ENCODE measurements around the gene DKK3. TPM values are rescaled to one million over a fixed set of nuclear protein-coding genes. Genes with fewer than 3 reads are reported as not detected.

The DKK3 gene
- polyA plus RNA-seq, 1 donor from 2014 or later = 43.6 TPM

DNA sequence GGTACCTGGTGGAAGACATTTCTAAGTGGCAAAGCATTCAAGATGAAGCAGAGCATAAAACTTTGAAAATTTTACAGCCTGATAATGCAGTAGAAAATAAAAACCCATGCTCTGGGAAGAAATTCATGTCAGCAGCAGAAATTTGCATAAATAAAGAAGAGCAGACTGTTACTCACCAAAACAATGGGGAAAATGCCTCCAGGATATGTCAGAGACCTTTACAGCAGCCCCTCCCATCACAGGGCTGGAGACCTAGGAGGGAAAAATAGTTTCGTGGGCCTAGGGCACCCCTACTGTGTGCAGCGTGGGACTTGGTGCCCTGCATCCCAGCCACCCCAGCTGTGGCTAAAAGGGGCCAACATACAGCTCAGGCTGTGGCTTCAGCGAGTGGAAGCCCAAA lies 5.4 kb upstream of the DKK3 start:
- Histone ChIP-seq H3K4me3 (ENCODE audit: low read length) (no peak overlapping the region), H3F3A (ENCODE audit: insufficient read depth, low read length, poor library complexity, severe bottlenecking) (no peaks in the 10 kb centered on the region), H4K20me1 (ENCODE audit: insufficient read depth) (no peaks in the 10 kb centered on the region), H3K36me3 (ENCODE audit: insufficient read depth, low read length) (no peaks in the 10 kb centered on the region), H3K27me3 (ENCODE audit: insufficient read depth, low read depth, low read length) (peaks cover 2% of the 10 kb centered on the region), H3K9me3 (ENCODE audit: low read length) (no peaks in the 10 kb centered on the region), H3K79me2 (replicated peaks; ENCODE audit: insufficient read depth, low read length) (no peaks in the 10 kb centered on the region), H3K9ac (ENCODE audit: low read length) (no peak overlapping the region), H3K4me2 (ENCODE audit: low read length) (no peak overlapping the region), H3K9me2 (ENCODE audit: insufficient read depth, low read length) (no peaks in the 10 kb centered on the region), H3K27ac (ENCODE audit: low read length) (no peak overlapping the region), H2AFZ (ENCODE audit: low read depth, low read length) (no peak overlapping the region)
- TF ChIP-seq RAD21 (conservative IDR thresholded peaks at IDR 0.05) (no peak), EP300 (conservative IDR thresholded peaks at IDR 0.05; ENCODE audit: poor library complexity, severe bottlenecking) (no peak), SMC3 (conservative IDR thresholded peaks at IDR 0.05; ENCODE audit: poor library complexity) (no peak)
- TF ChIP-seq, protein P1, sequence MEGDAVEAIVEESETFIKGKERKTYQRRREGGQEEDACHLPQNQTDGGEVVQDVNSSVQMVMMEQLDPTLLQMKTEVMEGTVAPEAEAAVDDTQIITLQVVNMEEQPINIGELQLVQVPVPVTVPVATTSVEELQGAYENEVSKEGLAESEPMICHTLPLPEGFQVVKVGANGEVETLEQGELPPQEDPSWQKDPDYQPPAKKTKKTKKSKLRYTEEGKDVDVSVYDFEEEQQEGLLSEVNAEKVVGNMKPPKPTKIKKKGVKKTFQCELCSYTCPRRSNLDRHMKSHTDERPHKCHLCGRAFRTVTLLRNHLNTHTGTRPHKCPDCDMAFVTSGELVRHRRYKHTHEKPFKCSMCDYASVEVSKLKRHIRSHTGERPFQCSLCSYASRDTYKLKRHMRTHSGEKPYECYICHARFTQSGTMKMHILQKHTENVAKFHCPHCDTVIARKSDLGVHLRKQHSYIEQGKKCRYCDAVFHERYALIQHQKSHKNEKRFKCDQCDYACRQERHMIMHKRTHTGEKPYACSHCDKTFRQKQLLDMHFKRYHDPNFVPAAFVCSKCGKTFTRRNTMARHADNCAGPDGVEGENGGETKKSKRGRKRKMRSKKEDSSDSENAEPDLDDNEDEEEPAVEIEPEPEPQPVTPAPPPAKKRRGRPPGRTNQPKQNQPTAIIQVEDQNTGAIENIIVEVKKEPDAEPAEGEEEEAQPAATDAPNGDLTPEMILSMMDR (IDR thresholded peaks at IDR 0.05; ENCODE audit: poor library complexity, severe bottlenecking) = no peak

DNA sequence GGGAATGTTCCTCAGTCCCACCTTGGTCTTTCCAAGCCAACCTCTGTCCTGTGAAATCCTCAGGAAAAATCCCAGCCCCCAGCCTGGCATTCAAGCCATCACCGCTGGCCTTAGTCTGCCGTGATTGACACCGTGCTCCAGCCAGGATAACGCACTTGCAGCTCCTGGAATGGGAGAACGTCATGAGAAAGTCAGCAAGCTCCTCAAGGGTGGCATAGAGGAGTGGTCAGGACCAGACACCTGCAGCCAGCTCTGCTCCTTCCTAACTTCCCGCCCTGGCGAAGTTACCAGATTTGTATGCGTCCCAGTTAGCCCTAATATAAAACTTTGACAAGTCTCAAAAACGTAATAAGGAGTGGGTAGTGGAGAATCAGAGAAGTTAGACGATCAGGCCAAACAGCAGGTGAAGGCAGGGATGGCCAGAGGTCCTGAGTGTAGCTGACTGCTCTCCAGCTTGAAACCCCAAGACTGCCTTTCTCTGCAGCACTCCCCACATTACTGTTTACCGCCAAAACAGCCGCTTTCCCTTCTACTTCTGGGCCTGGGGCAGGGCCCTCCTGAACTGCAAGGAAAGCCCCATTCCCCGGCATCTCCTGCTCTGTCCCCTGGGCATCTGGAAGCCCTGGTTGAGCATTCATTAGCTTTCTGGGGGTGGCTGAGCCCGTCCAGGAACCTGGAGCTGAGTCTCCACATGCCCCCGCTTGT lies 1.3 kb upstream of the DKK3 start:
- Histone ChIP-seq H3K9me2 (ENCODE audit: insufficient read depth, low read length) (no peaks in the 10 kb centered on the region), H3F3A (ENCODE audit: insufficient read depth, low read length, poor library complexity, severe bottlenecking) (no peaks in the 10 kb centered on the region), H3K36me3 (ENCODE audit: insufficient read depth, low read length) (no peaks in the 10 kb centered on the region), H3K79me2 (replicated peaks; ENCODE audit: insufficient read depth, low read length) (no peaks in the 10 kb centered on the region), H3K4me2 (ENCODE audit: low read length) (no peak overlapping the region), H3K27ac (ENCODE audit: low read length) (no peak overlapping the region), H3K9ac (ENCODE audit: low read length) (peak overlapping the region; percentile 57), H3K27me3 (ENCODE audit: insufficient read depth, low read depth, low read length) (peaks cover 18% of the 10 kb centered on the region), H3K9me3 (ENCODE audit: low read length) (no peaks in the 10 kb centered on the region), H2AFZ (ENCODE audit: low read depth, low read length) (no peak overlapping the region), H4K20me1 (ENCODE audit: insufficient read depth) (no peaks in the 10 kb centered on the region), H3K4me3 (ENCODE audit: low read length) (peak overlapping the region; percentile 62)
- TF ChIP-seq, protein P1 (IDR thresholded peaks at IDR 0.05; ENCODE audit: poor library complexity, severe bottlenecking) = no peak
- no peak for TF ChIP-seq RAD21 (conservative IDR thresholded peaks at IDR 0.05)
- no peak for TF ChIP-seq TAF1 (IDR thresholded peaks at IDR 0.05; ENCODE audit: low read depth)
- no peak for TF ChIP-seq EZH2 (IDR thresholded peaks at IDR 0.05; ENCODE audit: borderline replicate concordance, insufficient read depth, low read length, poor library complexity, severe bottlenecking)
- TF ChIP-seq MXI1 (conservative IDR thresholded peaks at IDR 0.05; ENCODE audit: poor library complexity, severe bottlenecking) = no peak
- no peak for TF ChIP-seq SMC3 (conservative IDR thresholded peaks at IDR 0.05; ENCODE audit: poor library complexity)
- TF ChIP-seq POLR2AphosphoS5 (IDR thresholded peaks at IDR 0.05) = no peak

All from neural cell (in vitro differentiated cells).